Central memory CD8-positive, alpha-beta T cell (primary cell): ENCODE results near the gene KLF7.

Experiments
- ATAC-seq: fragments of 150-1000 bp; cut with Tn5 transposase; replicated peaks from 2 replicates; pipeline ENCODE4 v1.10.0; 2022; ENCODE audit warnings: mild to moderate bottlenecking, moderate FRiP score, moderate number of reproducible peaks; ENCODE audit not compliant: poor library complexity, severe bottlenecking; ENCODE audit errors: extremely low read depth
- DNase-seq, 2 donors: peaks; one replicate each; pipeline ENCODE4 v3.0.0; 2021; ENCODE audit warnings: low spot score in 2 of 2
- H3K27ac Mint-ChIP-seq: one replicate; pipeline ENCODE4 v1.8.0; 2022; ENCODE audit warnings: low read depth, mild to moderate bottlenecking, moderate library complexity, mixed read lengths
- H3K27me3 Mint-ChIP-seq: one replicate; pipeline ENCODE4 v1.8.0; 2022; ENCODE audit warnings: mixed read lengths
- H3K36me3 Mint-ChIP-seq: one replicate; pipeline ENCODE4 v1.8.0; 2022; ENCODE audit warnings: mild to moderate bottlenecking, moderate library complexity, mixed read lengths; ENCODE audit not compliant: insufficient read depth
- H3K4me1 Mint-ChIP-seq: one replicate; pipeline ENCODE4 v1.8.0; 2022; ENCODE audit warnings: mixed read lengths
- H3K4me3 Mint-ChIP-seq: one replicate; pipeline ENCODE4 v1.8.0; 2022; ENCODE audit warnings: mild to moderate bottlenecking, moderate library complexity, mixed read lengths
- H3K9me3 Mint-ChIP-seq: one replicate; pipeline ENCODE4 v1.8.0; 2022; ENCODE audit warnings: mixed read lengths

The KLF7 gene

DNA sequence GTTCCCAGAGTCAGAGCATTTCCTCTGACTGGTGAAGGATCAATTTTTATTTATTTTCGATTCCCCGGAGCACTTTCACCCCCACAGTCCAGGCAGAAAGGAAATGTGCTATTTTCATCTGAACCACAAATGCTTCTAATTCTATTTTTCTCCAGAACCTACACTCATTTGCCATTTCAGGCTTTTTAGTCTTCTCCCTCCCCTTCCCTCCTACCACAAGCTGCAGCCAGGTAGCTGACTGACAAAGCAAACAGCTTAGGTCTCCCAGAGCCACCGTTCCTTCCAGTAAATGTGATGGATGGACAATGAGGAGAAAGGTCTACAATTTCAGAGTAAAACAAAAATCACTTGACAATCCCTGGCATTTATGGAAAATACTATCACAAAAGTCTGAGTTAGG lies 76.9 kb downstream of the KLF7 start:
- H3K27ac Mint-ChIP-seq, result no peak overlapping the region
- no peak overlapping the region for H3K4me3 Mint-ChIP-seq
- H3K4me1 Mint-ChIP-seq, result no peaks in the 10 kb centered on the region
- no peaks in the 10 kb centered on the region for H3K9me3 Mint-ChIP-seq
- DNase-seq, result no peak
- no peak for ATAC-seq
- no peaks in the 10 kb centered on the region for H3K27me3 Mint-ChIP-seq
- no peaks in the 10 kb centered on the region for H3K36me3 Mint-ChIP-seq

- Mint-ChIP-seq H3K27me3 (no peaks in the 10 kb centered on the region), H3K9me3 (no peaks in the 10 kb centered on the region), H3K4me1 (no peaks in the 10 kb centered on the region), H3K4me3 (no peak overlapping the region), H3K36me3 (no peaks in the 10 kb centered on the region), H3K27ac (no peak overlapping the region)
- DNase-seq (no peak), ATAC-seq (no peak)
Measured at GRCh38 chr2:207088276-207088675, 77.5 kb downstream of the KLF7 start.

- Mint-ChIP-seq H3K27ac (no peak overlapping the region), H3K27me3 (no peaks in the 10 kb centered on the region), H3K36me3 (no peaks in the 10 kb centered on the region), H3K4me3 (no peak overlapping the region), H3K4me1 (no peaks in the 10 kb centered on the region), H3K9me3 (no peaks in the 10 kb centered on the region)
- ATAC-seq (no peak), DNase-seq (no peak)
Measured at GRCh38 chr2:207087046-207087902, 78.5 kb downstream of the KLF7 start.

- peaks cover 4% of the 10 kb centered on the region for H3K36me3 Mint-ChIP-seq
- DNase-seq (no peak), ATAC-seq (no peak)
- H3K27ac Mint-ChIP-seq, result no peak overlapping the region
- no peaks in the 10 kb centered on the region for H3K27me3 Mint-ChIP-seq
- no peak overlapping the region for H3K4me3 Mint-ChIP-seq
- H3K4me1 Mint-ChIP-seq, result no peaks in the 10 kb centered on the region
- no peaks in the 10 kb centered on the region for H3K9me3 Mint-ChIP-seq
Measured at GRCh38 chr2:207086136-207086535, 79.6 kb downstream of the KLF7 start.

GRCh38 chr2:207085110-207085509 lies 80.6 kb downstream of the KLF7 start:
- DNase-seq, result no peak
- no peaks in the 10 kb centered on the region for H3K27me3 Mint-ChIP-seq
- H3K27ac Mint-ChIP-seq, result no peak overlapping the region
- no peak for ATAC-seq
- H3K36me3 Mint-ChIP-seq, result peaks cover 6% of the 10 kb centered on the region
- H3K4me1 Mint-ChIP-seq, result no peaks in the 10 kb centered on the region
- H3K9me3 Mint-ChIP-seq, result no peaks in the 10 kb centered on the region
- H3K4me3 Mint-ChIP-seq, result no peak overlapping the region

- peaks cover 6% of the 10 kb centered on the region for H3K36me3 Mint-ChIP-seq
- no peaks in the 10 kb centered on the region for H3K4me1 Mint-ChIP-seq
- ATAC-seq (no peak), DNase-seq (no peak)
- no peaks in the 10 kb centered on the region for H3K9me3 Mint-ChIP-seq
- no peak overlapping the region for H3K4me3 Mint-ChIP-seq
- H3K27me3 Mint-ChIP-seq, result no peaks in the 10 kb centered on the region
- H3K27ac Mint-ChIP-seq, result no peak overlapping the region
Measured at GRCh38 chr2:207083361-207084110, 82.2 kb downstream of the KLF7 start.

DNA sequence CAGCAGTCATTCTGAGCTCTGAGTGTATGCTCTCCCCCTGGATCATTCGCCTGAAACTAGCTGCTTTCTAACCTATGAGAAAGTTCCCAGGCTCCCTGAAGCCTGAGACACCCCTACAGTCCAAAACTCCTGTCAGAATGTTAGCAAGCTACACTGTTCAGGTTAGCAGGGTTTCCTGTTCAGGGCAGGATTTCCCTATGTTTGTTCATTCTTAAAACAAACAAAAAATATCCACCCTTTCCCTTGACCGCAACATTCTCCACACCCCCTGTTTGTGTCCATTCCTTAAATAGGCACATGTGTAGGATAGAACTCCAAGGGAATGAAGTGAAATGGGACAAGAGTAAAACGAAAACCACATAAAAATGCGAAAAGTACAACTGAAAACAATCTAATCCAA lies 83.1 kb downstream of the KLF7 start:
- Mint-ChIP-seq H3K4me3 (no peak overlapping the region), H3K27ac (no peak overlapping the region), H3K9me3 (no peaks in the 10 kb centered on the region), H3K36me3 (peaks cover 6% of the 10 kb centered on the region), H3K27me3 (no peaks in the 10 kb centered on the region), H3K4me1 (no peaks in the 10 kb centered on the region)
- no peak for DNase-seq
- ATAC-seq, result no peak

GRCh38 chr2:207078186-207078798 lies 87.5 kb downstream of the KLF7 start:
- Mint-ChIP-seq H3K36me3 (peaks cover 6% of the 10 kb centered on the region), H3K9me3 (no peaks in the 10 kb centered on the region), H3K4me3 (no peak overlapping the region), H3K27ac (no peak overlapping the region), H3K4me1 (peaks cover 14% of the 10 kb centered on the region), H3K27me3 (peaks cover 20% of the 10 kb centered on the region)
- DNase-seq, result no peak
- no peak for ATAC-seq

- DNase-seq, result no peak
- Mint-ChIP-seq H3K4me3 (no peak overlapping the region), H3K27ac (no peak overlapping the region), H3K4me1 (peaks cover 14% of the 10 kb centered on the region), H3K9me3 (no peaks in the 10 kb centered on the region), H3K27me3 (peaks cover 30% of the 10 kb centered on the region), H3K36me3 (peaks cover 6% of the 10 kb centered on the region)
- ATAC-seq, result no peak
Measured at GRCh38 chr2:207077266-207077665, 88.5 kb downstream of the KLF7 start.

- Mint-ChIP-seq H3K27me3 (peaks cover 40% of the 10 kb centered on the region), H3K27ac (no peak overlapping the region), H3K9me3 (no peaks in the 10 kb centered on the region), H3K36me3 (no peaks in the 10 kb centered on the region), H3K4me3 (no peak overlapping the region), H3K4me1 (peaks cover 14% of the 10 kb centered on the region)
- DNase-seq, result no peak
- ATAC-seq, result no peak
Measured at GRCh38 chr2:207075456-207075855, 90.3 kb downstream of the KLF7 start.

GRCh38 chr2:207073801-207074678 lies 91.7 kb downstream of the KLF7 start:
- no peak for DNase-seq
- ATAC-seq, result no peak
- Mint-ChIP-seq H3K9me3 (no peaks in the 10 kb centered on the region), H3K4me1 (peaks cover 14% of the 10 kb centered on the region), H3K36me3 (no peaks in the 10 kb centered on the region), H3K27me3 (peaks cover 43% of the 10 kb centered on the region), H3K27ac (no peak overlapping the region), H3K4me3 (no peak overlapping the region)

DNA sequence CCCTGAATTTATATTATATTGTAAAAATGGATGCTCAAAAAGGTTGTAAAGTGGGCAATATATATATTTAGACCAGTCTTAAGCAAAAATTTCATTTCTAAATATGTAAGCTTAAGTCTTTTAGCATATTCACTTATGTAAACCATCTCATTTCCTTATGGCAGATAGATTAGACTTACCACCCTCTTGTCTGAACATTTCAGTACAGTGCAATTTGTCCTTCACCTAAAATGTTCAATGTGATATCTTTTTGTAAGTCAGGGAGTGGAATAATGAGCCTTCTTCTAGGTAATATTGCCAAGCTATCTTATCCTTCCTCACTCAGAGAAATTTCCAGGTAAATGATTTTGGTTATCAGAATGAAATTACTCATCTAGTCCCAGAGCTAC lies 92.3 kb downstream of the KLF7 start:
- H3K4me3 Mint-ChIP-seq, result no peak overlapping the region

More for the DNA sequence above, 92.3 kb downstream of the KLF7 start:
- H3K4me1 Mint-ChIP-seq, result peaks cover 14% of the 10 kb centered on the region
- H3K36me3 Mint-ChIP-seq, result no peaks in the 10 kb centered on the region
- DNase-seq (no peak), ATAC-seq (no peak)
- H3K27me3 Mint-ChIP-seq, result peaks cover 43% of the 10 kb centered on the region
- H3K9me3 Mint-ChIP-seq, result no peaks in the 10 kb centered on the region
- no peak overlapping the region for H3K27ac Mint-ChIP-seq
